NB4 (cell line): Measurements from ENCODE around the gene GNB1.
A peak's percentile ranks its signal among the peaks of the same experiment; 100 is the strongest.

Source experiments
- DNase-seq: peaks from one replicate; pipeline ENCODE4 v3.0.0; 2010; ENCODE audit warnings: low read depth
- H3K4me3 ChIP-seq: one replicate; pipeline ENCODE4 v1.5.1; 2011; ENCODE audit warnings: mild to moderate bottlenecking, low read depth, low read length, moderate library complexity
- CTCF ChIP-seq: IDR thresholded peaks from one replicate; pipeline ENCODE4 v1.5.1; 2012; ENCODE audit warnings: low read depth, low read length
- MAX ChIP-seq: IDR thresholded peaks from 2 replicates; pipeline ENCODE4 v1.6.1; 2011; ENCODE audit warnings: low read depth, low read length
- MYC ChIP-seq: IDR thresholded peaks from 2 replicates; pipeline ENCODE4 v1.6.1; 2011; ENCODE audit warnings: low read depth, low read length
- POLR2A ChIP-seq: IDR thresholded peaks from 2 replicates; pipeline ENCODE4 v1.6.1; 2011; ENCODE audit warnings: mild to moderate bottlenecking; ENCODE audit not compliant: insufficient read length; ENCODE audit errors: extremely low read depth

The GNB1 gene

GRCh38 chr1:1899266-1899966, 8.5 kb upstream of the GNB1 start:
- H3K4me3 ChIP-seq: no peak overlapping the region
- no peak for DNase-seq
- no peak for TF ChIP-seq MYC
- TF ChIP-seq CTCF: no peak
- no peak for TF ChIP-seq MAX
- TF ChIP-seq POLR2A: no peak

- no peak overlapping the region for H3K4me3 ChIP-seq
- TF ChIP-seq POLR2A: no peak
- no peak for DNase-seq
These were observed 7.5 kb upstream of the GNB1 start for GRCh38 chr1:1898246-1898933.

- TF ChIP-seq MAX: peak; percentile 36; the same call in 1 of the 2 replicates
- TF ChIP-seq CTCF: no peak
- no peak overlapping the region for H3K4me3 ChIP-seq
These were observed 4.8 kb upstream of the GNB1 start for GRCh38 chr1:1895456-1896336.

GRCh38 chr1:1895060-1895418, 4.2 kb upstream of the GNB1 start:
- DNase-seq: no peak
- TF ChIP-seq CTCF (no peak), MYC (no peak), MAX (no peak), POLR2A (no peak)
- H3K4me3 ChIP-seq: no peak overlapping the region

More at GRCh38 chr1:1895456-1896336, 4.8 kb upstream of the GNB1 start:
- DNase-seq: peak; percentile 37

GRCh38 chr1:1894354-1895059, 3.6 kb upstream of the GNB1 start:
- H3K4me3 ChIP-seq: no peak overlapping the region
- no peak for TF ChIP-seq CTCF
- no peak for TF ChIP-seq MAX
- TF ChIP-seq MYC: no peak
- TF ChIP-seq POLR2A: no peak
- no peak for DNase-seq

GRCh38 chr1:1893997-1894353, 3.1 kb upstream of the GNB1 start:
- DNase-seq: no peak
- no peak for TF ChIP-seq POLR2A
- TF ChIP-seq MAX: no peak
- no peak overlapping the region for H3K4me3 ChIP-seq
